HG03139 (cell line): Measurements from ENCODE around the gene FAM98A.

Experiments used
- ATAC-seq: cut with Tn5 transposase; IDR thresholded peaks from one replicate; pipeline ENCODE4 v1.9.1; 2021; ENCODE audit not compliant: unreplicated experiment

FAM98A gene

GRCh38 chr2:33599175-33599942, at the start of gene FAM98A:
Gene FAM98A (minus strand): TSS chr2:33599299. CDS start chr2:33599221, 78 bp downstream.
- ATAC-seq = peak; percentile 89

GRCh38 chr2:33645861-33646260, 46.8 kb upstream of the FAM98A start:
- no peak for ATAC-seq

GRCh38 chr2:33644215-33644614, 45.1 kb upstream of the FAM98A start:
- ATAC-seq = no peak

GRCh38 chr2:33636001-33636400, 36.9 kb upstream of the FAM98A start:
- no peak for ATAC-seq

- ATAC-seq = no peak
These were observed 35.3 kb upstream of the FAM98A start for GRCh38 chr2:33634261-33634910.

- no peak for ATAC-seq
These were observed 34.2 kb upstream of the FAM98A start for GRCh38 chr2:33633315-33633714.

- no peak for ATAC-seq
These were observed 33.7 kb upstream of the FAM98A start for GRCh38 chr2:33632831-33633230.

- ATAC-seq = no peak
These were observed 29.1 kb upstream of the FAM98A start for GRCh38 chr2:33628031-33628827.

- ATAC-seq = no peak
These were observed 19.9 kb upstream of the FAM98A start for GRCh38 chr2:33619028-33619427.

GRCh38 chr2:33617989-33618388, 18.9 kb upstream of the FAM98A start:
- no peak for ATAC-seq

- no peak for ATAC-seq
These were observed 18.3 kb upstream of the FAM98A start for GRCh38 chr2:33617401-33617800.

- no peak for ATAC-seq
These were observed 17.8 kb upstream of the FAM98A start for GRCh38 chr2:33616873-33617272.

GRCh38 chr2:33614190-33614589, 15.1 kb upstream of the FAM98A start:
- ATAC-seq = no peak

- ATAC-seq = no peak
These were observed 8.8 kb upstream of the FAM98A start for GRCh38 chr2:33607905-33608304.

GRCh38 chr2:33607251-33607721, 8.2 kb upstream of the FAM98A start:
- ATAC-seq = no peak

- no peak for ATAC-seq
These were observed 7.5 kb upstream of the FAM98A start for GRCh38 chr2:33606622-33607021.

- ATAC-seq = no peak
These were observed 7.0 kb upstream of the FAM98A start for GRCh38 chr2:33606100-33606499.

- no peak for ATAC-seq
These were observed 6.0 kb upstream of the FAM98A start for GRCh38 chr2:33605056-33605455.

- no peak for ATAC-seq
These were observed 4.3 kb upstream of the FAM98A start for GRCh38 chr2:33603416-33603815.

GRCh38 chr2:33602201-33602830, 3.2 kb upstream of the FAM98A start:
- ATAC-seq = no peak

- ATAC-seq = no peak
These were observed 769 bp upstream of the FAM98A start for GRCh38 chr2:33599943-33600192.
